ENCODE measurements around the gene NTF4.

The NTF4 gene

DNA sequence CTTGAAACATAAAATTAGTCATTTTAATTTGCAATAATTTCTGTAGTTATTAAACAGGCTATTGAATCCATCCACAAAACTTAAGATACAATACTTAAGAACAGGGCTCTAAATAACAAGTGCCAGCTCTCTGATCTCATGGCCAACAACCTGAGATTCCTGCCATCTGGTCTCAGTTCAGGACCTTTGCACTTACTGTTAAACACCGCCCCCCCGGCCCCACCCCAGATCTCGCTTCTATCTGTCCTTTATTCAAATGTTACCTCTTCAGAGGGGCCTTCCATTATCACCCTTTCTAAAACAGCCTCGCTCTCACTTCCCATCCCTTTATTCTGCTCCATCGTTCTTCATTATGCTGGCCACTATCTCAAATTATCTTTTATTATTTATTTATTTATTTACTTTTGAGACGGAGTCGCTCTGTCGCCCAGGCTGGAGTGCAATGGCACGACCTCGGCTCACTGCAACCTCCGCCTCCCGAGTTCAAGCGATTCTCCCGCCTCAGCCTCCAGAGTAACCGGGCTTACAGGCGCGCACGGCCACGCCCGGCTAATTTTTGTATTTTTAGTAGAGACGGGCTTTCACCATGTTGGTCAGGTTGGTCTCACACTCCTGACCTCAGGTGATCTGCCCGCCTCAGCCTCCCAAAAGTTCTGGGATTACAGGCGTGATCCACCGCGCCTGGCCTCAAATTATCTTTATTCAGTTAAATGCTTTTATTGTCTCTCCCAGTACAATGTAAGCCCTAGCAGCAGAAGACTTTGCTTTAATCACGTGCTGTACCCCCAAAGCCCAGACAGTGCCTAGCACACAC, 19.8 kb upstream of the NTF4 start:
- TF ChIP-seq, protein P1, sequence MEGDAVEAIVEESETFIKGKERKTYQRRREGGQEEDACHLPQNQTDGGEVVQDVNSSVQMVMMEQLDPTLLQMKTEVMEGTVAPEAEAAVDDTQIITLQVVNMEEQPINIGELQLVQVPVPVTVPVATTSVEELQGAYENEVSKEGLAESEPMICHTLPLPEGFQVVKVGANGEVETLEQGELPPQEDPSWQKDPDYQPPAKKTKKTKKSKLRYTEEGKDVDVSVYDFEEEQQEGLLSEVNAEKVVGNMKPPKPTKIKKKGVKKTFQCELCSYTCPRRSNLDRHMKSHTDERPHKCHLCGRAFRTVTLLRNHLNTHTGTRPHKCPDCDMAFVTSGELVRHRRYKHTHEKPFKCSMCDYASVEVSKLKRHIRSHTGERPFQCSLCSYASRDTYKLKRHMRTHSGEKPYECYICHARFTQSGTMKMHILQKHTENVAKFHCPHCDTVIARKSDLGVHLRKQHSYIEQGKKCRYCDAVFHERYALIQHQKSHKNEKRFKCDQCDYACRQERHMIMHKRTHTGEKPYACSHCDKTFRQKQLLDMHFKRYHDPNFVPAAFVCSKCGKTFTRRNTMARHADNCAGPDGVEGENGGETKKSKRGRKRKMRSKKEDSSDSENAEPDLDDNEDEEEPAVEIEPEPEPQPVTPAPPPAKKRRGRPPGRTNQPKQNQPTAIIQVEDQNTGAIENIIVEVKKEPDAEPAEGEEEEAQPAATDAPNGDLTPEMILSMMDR (IDR thresholded peaks at IDR 0.05; ENCODE audit: low read length): no peak
- TF ChIP-seq EZH2 (IDR thresholded peaks at IDR 0.05; ENCODE audit: borderline replicate concordance, low read length): no peak

DNA sequence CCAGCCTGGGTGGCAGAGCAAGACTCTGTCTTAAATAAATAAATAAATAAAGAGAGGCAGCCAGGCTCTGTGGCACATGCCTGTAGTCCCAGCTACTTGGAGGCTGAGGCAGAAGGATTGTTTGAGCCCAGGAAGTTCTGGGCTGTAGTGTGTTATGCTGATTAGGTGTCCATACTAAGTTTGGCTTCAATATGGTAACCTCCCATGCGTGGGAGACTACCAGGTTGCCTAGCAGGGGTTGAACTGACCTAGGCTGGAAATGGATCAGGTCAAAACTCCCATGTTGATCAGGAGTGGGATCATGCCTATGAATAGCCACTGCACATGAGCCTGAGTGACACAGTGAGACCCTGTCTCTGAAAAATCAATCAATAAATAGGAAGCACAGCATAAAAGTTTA, 16.7 kb upstream of the NTF4 start:
- H2AFZ ChIP-seq (ENCODE audit: low read length): no peak overlapping the region
- H4K20me1 ChIP-seq (ENCODE audit: insufficient read depth, low read length): peaks cover 5% of the 10 kb centered on the region; the same call in 1 of the 2 replicates
- H3K27ac ChIP-seq (ENCODE audit: low read depth, low read length, poor library complexity, severe bottlenecking): no peak overlapping the region
- no peak for TF ChIP-seq EZH2 (IDR thresholded peaks at IDR 0.05; ENCODE audit: borderline replicate concordance, low read length)
- TF ChIP-seq, protein P1 (IDR thresholded peaks at IDR 0.05; ENCODE audit: low read length): no peak
- H3F3A ChIP-seq (ENCODE audit: insufficient read depth, low read length): no peaks in the 10 kb centered on the region
- H3K9me2 ChIP-seq (ENCODE audit: low read depth, low read length): no peaks in the 10 kb centered on the region
- H3K27me3 ChIP-seq (ENCODE audit: insufficient read depth, low read length): peaks cover 3% of the 10 kb centered on the region; the same call in 1 of the 2 replicates
- H3K9ac ChIP-seq (ENCODE audit: low read length): no peak overlapping the region
- H3K36me3 ChIP-seq (ENCODE audit: insufficient read depth, low read length): peaks cover 6% of the 10 kb centered on the region
- no peak overlapping the region for H3K4me3 ChIP-seq (ENCODE audit: low read depth, low read length, poor library complexity, severe bottlenecking)
- peaks cover 8% of the 10 kb centered on the region for H3K79me2 ChIP-seq (ENCODE audit: insufficient read depth, low read length)
- no peak overlapping the region for H3K4me2 ChIP-seq (ENCODE audit: low read length)
- H3K4me1 ChIP-seq (ENCODE audit: insufficient read depth, low read length, severe bottlenecking): peaks cover 7% of the 10 kb centered on the region
- H3K9me3 ChIP-seq (ENCODE audit: low read length): no peaks in the 10 kb centered on the region

More for the DNA sequence above, 19.8 kb upstream of the NTF4 start:
- no peaks in the 10 kb centered on the region for H3K9me3 ChIP-seq (ENCODE audit: low read length)
- H3K4me3 ChIP-seq (ENCODE audit: low read depth, low read length, poor library complexity, severe bottlenecking): peak overlapping the region; percentile 95
- peaks cover 33% of the 10 kb centered on the region for H3K36me3 ChIP-seq (ENCODE audit: insufficient read depth, low read length)
- no peaks in the 10 kb centered on the region for H3K9me2 ChIP-seq (ENCODE audit: low read depth, low read length)
- H3K4me1 ChIP-seq (ENCODE audit: insufficient read depth, low read length, severe bottlenecking): peaks cover 23% of the 10 kb centered on the region
- peaks cover 7% of the 10 kb centered on the region; the same call in 1 of the 2 replicates for H4K20me1 ChIP-seq (ENCODE audit: insufficient read depth, low read length)
- H3K9ac ChIP-seq (ENCODE audit: low read length): peak overlapping the region; percentile 63
- peak overlapping the region; percentile 80 for H3K4me2 ChIP-seq (ENCODE audit: low read length)
- peak overlapping the region; percentile 58 for H3K27ac ChIP-seq (ENCODE audit: low read depth, low read length, poor library complexity, severe bottlenecking)
- no peak overlapping the region for H2AFZ ChIP-seq (ENCODE audit: low read length)
- peaks cover 34% of the 10 kb centered on the region for H3K79me2 ChIP-seq (ENCODE audit: insufficient read depth, low read length)
- H3F3A ChIP-seq (ENCODE audit: insufficient read depth, low read length): no peaks in the 10 kb centered on the region
- H3K27me3 ChIP-seq (ENCODE audit: insufficient read depth, low read length): peaks cover 3% of the 10 kb centered on the region; the same call in 1 of the 2 replicates

- H3K27me3 ChIP-seq (ENCODE audit: insufficient read depth, low read length): peaks cover 3% of the 10 kb centered on the region; the same call in 1 of the 2 replicates
Measured at GRCh38 chr19:49080392-49080791, 15.8 kb upstream of the NTF4 start.

More at GRCh38 chr19:49080392-49080791, 15.8 kb upstream of the NTF4 start:
- Histone ChIP-seq H3K9me2 (ENCODE audit: low read depth, low read length) (no peaks in the 10 kb centered on the region), H3K36me3 (ENCODE audit: insufficient read depth, low read length) (no peaks in the 10 kb centered on the region), H3K4me1 (ENCODE audit: insufficient read depth, low read length, severe bottlenecking) (peaks cover 5% of the 10 kb centered on the region), H2AFZ (ENCODE audit: low read length) (no peak overlapping the region), H3K9ac (ENCODE audit: low read length) (no peak overlapping the region), H4K20me1 (ENCODE audit: insufficient read depth, low read length) (no peaks in the 10 kb centered on the region), H3K27ac (ENCODE audit: low read depth, low read length, poor library complexity, severe bottlenecking) (no peak overlapping the region), H3K4me3 (ENCODE audit: low read depth, low read length, poor library complexity, severe bottlenecking) (no peak overlapping the region), H3K79me2 (ENCODE audit: insufficient read depth, low read length) (no peaks in the 10 kb centered on the region), H3F3A (ENCODE audit: insufficient read depth, low read length) (no peaks in the 10 kb centered on the region), H3K4me2 (ENCODE audit: low read length) (no peak overlapping the region), H3K9me3 (ENCODE audit: low read length) (no peaks in the 10 kb centered on the region)
- TF ChIP-seq, protein P1 (IDR thresholded peaks at IDR 0.05; ENCODE audit: low read length): no peak
- TF ChIP-seq EZH2 (IDR thresholded peaks at IDR 0.05; ENCODE audit: borderline replicate concordance, low read length): no peak
